GM18507 (cell line): ENCODE data around the gene PDGFD.

ENCODE experiments used
- DNase-seq: peaks from one replicate; pipeline ENCODE4 v3.0.0; 2011; ENCODE audit warnings: low read depth; ENCODE audit not compliant: insufficient read length; ENCODE audit errors: extremely low spot score
- FAIRE-seq: peaks from 2 replicates; lab custom pipeline; 2011; peaks lifted over from hg19 to GRCh38; lab: Jason Lieb, UNC

PDGFD gene

DNA sequence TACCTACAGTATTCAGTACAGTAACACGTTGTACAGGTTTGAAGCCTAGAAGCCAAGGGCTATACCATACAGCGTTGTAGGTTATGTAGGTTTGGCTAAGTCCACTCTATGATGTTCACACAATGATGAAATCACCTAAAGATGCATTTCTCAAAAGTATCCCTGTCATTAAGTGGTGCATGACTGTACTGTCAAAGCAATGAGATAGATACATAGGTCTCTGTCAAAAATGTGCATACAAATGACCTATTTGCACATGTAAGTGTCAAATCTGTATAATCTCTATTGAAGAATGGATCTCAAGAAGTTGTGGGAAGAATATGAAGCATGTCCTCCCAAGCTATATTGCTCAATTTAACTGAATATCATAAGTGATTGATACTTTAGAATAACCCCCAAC lies 139.4 kb downstream of the PDGFD start:
- FAIRE-seq (no peak), DNase-seq (no peak)

DNA sequence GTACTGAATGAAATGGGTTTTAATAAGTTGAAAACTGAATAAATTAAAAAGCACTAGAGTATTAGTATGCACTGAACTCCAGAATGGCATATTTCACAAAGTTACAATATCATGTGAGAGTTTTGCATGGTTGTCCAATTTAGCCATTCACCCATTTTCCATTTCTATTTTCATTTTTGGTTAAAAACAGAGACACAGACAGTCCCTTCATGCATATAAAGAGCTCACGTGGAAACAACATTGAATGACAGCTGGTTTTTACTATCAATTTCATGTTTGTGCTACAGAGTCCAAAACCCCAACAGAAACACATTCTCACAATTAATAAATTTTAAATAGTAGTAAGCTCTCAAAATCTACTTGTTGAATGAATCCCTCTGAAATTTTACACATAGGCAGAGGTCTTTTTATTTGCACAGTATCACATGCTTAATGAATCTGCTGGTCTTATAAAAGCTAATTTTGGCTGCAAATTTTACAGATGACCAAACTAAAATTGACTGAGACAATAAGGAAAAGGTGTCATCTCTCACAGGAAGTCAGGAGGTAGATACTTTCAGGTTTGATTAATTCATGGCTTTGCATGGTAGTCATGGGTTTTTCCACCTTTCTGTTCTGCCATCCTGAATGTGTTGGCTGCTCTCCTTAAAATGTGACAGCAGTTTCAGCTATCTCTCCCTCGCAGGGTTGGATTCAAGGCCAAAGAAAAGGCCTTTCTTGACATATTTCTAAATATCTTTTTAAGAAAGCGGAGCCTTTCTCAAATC lies 148.1 kb downstream of the PDGFD start:
- peak; percentile 73 for FAIRE-seq

DNA sequence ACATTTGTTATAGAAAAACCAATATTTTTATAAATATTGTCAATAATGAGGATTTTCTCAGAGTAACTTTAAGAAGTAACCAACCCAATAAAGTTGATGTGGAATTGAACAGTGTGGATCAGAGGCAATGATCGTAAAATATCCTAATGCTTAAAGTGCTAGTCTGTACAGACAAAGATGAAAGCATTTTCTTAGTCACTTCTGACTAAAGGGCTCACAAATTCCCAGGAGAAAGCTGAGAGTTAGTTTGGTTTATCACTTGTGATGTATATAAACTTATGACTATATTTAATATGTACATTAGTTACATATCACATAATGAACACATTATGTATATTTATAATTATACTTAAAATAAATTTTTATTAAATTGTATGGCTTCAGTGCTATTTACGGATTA lies 152.9 kb downstream of the PDGFD start:
- FAIRE-seq = no peak

More for the DNA sequence above, 148.1 kb downstream of the PDGFD start:
- no peak for DNase-seq

DNA sequence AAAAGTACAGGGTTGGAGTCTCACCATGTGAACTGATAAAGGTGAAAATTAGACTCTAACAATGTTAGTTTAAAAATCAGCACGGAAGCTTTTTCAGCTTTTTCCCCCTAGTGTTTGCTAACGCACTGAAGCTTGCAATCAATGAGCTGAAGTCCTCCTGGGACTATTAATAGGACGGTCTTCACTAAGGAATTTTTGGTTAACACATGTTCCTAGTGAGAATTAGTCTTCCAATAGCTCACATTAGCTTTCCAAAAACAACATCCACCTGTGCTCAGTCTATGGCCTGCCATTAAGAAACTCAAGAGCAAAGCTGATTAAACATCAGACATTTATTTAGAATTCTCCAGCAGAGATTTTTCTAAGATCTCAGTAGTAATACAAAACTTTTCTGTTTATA lies 154.2 kb downstream of the PDGFD start:
- no peak for FAIRE-seq
- DNase-seq = no peak

More for the DNA sequence above, 152.9 kb downstream of the PDGFD start:
- DNase-seq = no peak

DNA sequence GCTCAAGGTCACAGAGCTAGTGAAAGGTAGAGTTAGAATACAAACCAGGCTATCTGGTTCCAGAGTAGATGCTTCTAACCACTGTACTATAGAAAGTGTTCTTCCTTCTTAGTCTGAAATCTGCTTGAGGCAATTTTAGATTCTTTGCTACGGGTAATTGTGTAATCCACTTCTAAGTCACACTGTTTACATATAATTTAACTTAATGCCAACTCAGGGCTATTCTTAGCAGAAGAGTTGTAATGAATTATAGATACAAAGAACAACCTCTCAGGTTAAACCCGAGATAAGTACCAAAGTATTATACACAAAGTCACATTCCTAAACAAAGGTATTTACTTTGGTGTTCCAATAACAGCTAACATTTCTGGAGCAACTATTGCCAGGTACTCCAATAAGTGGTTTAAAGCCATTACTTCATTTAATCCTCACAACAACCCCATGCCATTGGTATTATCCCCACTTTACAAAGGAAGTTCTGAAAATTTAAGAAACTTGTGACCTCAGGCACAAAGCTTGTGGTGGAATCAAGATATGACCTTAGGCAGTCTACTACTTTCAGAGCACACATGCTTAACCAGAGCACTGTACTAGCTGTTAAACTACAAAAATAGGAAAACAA lies 158.6 kb downstream of the PDGFD start:
- DNase-seq (no peak), FAIRE-seq (no peak)

DNA sequence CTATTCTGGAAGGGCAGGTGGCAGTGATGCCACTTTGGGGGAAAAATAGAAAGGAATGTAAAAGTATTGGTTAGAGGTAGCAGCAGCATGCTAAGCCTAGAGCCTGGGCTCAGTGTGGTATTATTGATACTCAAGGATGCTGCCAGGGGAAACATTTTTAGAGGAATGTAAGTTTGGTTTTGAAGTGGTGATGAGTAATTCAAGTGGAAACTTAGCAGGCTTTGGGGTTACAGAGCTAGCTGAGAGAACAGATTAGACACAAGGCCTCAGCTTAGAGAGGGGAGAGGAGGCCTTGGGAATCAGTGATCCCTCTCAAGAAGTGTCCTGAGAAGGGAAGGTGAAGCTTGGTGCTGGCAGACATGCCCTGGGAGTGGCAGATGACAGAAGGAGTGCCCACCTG lies 160.5 kb downstream of the PDGFD start:
- FAIRE-seq (no peak), DNase-seq (no peak)

DNA sequence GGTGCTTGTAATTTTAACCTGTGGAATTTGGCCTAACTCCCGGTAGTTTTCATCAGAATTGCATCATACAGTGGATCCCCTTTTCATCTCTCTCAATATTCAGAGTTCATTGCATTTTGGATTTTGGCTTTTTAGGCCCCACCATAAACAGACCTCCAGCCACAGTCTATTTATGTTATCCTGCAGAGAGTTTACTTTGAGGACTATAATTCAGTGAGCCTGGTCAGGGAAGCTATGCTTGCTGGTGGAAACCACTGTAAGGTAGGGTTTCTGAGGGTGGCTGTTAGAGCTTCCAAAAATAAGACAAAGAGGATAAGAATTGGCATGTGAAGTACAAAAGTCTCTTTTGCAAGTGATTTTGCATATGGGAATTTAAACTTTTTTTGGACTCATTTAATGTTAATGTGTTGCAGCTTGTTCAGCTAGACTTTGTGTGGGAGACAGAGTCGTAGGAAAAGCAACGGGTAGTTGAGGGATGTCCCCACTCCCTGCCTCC lies 162.3 kb downstream of the PDGFD start:
- DNase-seq (no peak), FAIRE-seq (no peak)

DNA sequence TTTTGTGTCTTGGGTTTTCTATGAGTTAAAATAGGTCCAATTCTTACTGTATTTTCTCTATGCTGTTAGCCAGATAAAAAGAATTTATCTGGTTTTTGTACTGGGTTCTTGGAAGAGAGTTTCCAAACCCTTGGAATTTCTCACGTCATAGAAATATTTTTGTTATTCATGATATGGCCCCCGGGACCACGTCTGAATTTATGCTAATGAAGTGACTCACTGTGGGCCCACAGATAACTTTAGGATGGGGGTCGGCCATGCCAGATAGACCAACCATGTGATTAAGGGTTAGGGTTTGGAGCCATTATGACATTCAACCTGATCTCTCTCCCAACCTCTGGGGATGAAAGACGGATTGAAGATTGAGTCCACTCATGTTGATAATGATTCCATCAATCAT lies 163.1 kb downstream of the PDGFD start:
- DNase-seq (no peak), FAIRE-seq (no peak)

DNA sequence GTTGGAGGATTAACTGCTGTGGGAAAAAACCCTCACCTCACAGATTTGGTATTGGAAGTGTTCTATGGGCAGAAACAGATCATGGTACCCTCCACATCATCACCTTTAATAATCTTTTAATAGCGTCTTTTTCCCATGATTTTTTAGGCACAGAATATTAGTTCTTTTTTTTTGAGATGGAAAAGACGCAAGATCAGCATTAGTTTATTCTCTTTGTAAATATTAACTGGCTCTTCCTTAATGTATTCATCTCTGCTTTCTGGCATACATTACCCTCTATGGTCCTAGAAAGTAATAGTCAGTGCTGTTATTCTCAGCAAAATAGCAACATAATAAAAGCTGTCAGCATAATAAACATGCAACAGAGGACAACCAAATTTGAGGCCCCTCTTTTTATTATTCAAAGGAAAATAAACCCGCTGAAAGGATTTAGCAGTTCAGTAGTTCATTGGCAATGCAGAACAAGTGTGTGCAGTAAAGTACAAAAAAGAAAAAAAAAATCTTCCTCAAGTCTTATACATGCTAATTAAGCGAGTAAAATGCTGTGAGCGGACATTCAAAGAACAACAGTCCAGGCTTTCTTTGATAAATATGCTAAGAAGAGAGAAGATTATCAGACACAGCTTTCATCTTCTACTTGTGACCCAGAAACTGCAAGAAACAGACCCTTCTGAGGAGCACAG lies 165.0 kb downstream of the PDGFD start:
- no peak for FAIRE-seq
- DNase-seq = no peak

DNA sequence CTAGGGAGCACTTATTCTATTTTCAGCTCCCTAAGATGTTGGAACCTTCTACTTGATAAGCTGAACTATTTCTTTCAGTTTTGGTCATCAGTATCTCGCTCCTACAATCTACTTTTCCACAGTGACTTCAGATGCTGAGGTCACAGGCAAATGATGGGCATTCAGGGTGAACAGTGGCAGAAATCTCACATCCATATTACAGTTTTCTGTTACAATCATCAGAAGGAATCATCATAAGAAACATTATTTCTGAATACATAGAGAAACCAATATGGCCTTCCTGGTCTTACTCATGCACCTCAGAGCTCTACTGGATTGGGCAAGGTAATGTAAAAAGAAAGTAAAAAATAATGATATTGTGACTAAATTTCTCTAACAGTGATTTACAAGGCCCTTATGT lies 166.9 kb downstream of the PDGFD start:
- DNase-seq (no peak), FAIRE-seq (no peak)

DNA sequence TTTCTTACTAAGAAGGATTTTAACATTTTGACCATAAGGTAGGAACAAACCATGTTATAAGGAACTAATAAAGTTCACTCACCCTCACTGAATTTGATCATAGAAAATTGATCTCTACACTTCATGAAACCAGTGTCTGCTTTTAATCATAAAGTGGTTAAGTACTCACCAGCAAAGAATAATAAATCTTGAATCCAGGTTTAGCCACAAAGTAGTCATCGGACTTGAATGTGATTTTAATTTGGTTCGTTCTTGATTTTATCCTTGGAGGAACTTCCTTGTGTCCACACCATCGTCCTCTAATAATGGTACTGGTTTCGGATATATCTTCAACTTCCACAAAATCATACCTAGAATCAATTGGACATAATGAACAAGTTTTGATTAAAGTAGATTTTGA lies 168.1 kb downstream of the PDGFD start:
- FAIRE-seq = no peak
- DNase-seq = no peak

DNA sequence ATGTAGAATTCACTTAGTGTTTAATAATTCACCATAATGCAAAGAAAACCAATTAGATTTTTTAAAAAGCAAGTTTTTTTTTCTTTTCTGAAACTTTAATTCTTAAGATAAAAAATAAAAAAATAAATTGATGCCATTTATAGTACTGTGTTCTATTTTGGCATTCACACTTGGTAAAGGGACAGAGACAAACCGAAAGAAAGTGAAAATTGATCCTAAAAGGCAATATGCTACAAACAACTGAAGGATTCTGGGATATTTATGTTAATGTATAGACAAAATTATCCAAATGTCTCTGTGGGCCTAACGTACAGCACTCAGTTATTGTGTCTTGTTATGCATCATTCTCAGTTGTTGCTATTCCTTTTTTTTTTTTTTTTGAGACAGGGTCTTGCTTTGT lies 169.4 kb downstream of the PDGFD start:
- no peak for DNase-seq

DNA sequence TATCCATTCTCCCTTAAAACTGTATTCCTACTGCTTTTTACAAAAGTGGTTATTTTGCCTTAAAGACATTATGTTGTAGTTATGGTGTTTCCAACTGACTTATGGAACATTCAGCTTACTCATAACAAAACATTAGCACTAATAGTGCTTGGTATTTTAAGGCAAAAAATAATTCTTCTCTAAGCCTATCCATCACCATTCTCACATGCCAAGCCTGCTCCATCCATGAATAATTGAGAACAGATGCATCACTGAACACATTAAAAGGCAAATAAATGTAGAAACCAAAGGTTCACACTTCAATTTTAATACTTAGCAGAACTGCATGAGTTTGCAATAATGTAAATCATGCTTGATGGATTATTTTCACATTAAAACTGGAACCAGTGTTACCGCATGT lies 169.9 kb downstream of the PDGFD start:
- DNase-seq (no peak), FAIRE-seq (no peak)

More for the DNA sequence above, 169.4 kb downstream of the PDGFD start:
- no peak for FAIRE-seq

DNA sequence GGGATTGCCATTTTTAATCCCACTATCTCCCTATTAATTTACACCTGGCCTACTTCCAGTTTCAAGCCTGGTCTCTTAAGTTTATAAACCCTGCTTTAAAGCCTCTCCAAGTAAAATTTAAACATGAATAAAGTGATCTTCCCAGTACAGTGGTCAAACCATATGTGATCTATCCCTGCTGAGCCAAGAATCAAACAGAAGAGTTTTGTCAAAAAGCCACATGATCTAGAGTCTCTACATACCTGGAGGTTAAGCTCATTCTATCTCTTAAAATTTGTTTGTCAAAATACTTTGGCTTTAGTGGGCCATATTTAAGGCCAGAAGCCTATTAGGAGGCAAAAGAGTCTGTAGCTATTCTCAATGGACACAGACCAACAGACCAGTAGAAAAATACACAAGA lies 170.4 kb downstream of the PDGFD start:
- FAIRE-seq = no peak

DNA sequence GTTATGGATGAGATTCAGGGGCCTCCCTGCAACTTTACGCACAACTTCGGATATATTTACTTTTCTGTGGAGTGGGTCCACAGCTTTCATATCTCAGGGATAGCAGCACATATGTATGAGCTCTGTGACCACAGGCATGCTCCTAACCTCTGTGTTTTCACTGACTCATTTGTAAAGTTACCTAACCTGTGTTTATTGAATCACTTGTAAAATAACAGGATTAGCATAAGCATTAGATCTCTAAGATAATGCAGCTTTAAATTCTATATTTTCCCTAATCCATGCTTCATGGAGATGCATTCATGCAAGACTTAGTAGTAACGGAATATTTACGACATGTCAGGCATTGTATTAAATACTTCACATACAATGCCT lies 175.4 kb downstream of the PDGFD start:
- DNase-seq (no peak), FAIRE-seq (no peak)

More for the DNA sequence above, 170.4 kb downstream of the PDGFD start:
- DNase-seq = no peak

DNA sequence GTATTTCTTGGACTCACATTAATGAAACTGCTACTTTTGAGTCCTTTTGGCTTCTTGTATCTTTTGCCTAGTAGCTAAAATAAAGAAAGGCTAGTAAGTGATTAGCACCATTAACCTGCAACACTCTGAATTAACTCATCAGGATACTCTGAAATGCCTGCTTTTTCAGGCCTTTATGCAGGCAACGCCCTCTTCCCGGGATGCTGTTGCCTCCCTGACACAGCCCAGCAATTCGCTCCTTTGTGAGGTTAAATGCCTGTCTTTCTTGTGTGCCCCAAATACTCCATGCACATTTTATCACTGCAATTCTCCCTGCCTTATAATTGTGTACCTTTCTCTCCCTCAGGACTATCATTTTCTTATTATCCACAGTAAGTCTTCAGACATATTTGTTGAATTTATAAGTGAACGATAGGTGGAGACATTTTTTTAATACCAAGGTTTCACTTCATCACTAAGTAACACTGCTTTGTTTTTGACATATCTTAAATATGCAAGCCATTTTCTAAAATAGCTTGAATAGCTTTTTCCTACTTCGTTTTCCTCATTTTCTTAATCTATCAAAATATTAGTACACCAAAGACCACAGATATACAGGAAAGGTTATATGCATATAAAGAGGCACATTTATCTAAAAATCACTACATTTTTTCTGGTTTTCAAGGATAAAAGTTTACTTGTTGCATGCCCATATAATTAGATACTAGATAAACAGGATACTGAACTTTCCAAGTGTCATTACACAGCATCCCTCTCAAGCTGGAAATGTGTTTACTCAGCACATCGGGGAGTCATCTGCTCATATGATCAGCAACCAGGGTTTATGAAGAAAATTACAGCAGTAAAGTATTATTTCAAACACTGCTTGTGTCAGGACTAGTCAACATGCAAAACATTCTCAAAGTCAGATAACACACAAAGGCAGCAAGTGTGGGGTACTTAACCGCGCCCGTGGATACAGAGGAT lies 176.0 kb downstream of the PDGFD start:
- DNase-seq = no peak
- no peak for FAIRE-seq

DNA sequence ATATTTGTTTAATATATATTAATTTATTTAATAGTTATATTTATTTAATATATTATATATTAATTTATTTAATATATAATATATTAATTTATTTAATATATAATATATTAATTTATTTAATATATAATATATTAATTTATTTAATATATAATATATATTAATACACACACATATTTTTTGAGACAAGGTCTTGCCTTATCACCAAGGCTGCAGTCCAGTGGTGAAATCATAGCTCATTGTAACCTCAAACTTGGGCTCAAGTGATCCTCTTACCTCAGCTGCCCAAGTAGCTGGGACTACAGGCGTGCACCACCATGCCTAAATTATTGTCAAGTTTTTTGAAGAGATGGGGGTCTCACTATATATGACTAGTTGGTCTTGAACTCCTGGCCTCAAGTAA lies 178.9 kb downstream of the PDGFD start:
- no peak for DNase-seq
- FAIRE-seq = no peak

DNA sequence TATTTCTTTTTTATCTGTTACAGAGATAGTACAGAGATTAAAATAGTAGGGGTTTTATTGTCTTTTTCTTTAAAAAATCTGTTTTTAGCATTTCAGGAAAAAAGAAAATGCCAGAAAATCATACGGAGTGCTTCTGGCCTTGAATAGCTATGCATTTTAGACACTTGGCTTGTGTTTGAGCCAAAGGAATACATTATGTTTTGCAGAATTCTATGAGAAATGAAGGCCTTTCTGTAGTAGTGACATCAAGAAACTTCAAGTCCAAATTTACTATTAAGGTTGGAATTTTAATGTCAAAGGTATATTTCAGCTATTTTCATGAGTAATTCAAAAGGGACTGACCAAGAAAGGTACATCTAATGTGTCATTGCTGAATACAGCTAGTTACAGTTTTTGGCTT lies 183.8 kb downstream of the PDGFD start:
- DNase-seq = no peak
- no peak for FAIRE-seq
